GM12801 (cell line): ENCODE results near the gene CERS6.

Source experiments
- CTCF ChIP-seq: IDR thresholded peaks from one replicate; pipeline ENCODE4 v1.5.1; 2011; ENCODE audit warnings: control low read depth; ENCODE audit not compliant: insufficient read length; ENCODE audit errors: extremely low read depth

Gene CERS6

GRCh38 chr2:168448980-168449379, 7.1 kb upstream of the CERS6 start:
- TF ChIP-seq CTCF = no peak

- TF ChIP-seq CTCF = no peak
Observed at GRCh38 chr2:168449419-168449818, 6.7 kb upstream of the CERS6 start.

GRCh38 chr2:168450171-168450570, 5.9 kb upstream of the CERS6 start:
- TF ChIP-seq CTCF = no peak

GRCh38 chr2:168450732-168451131, 5.3 kb upstream of the CERS6 start:
- TF ChIP-seq CTCF = no peak

GRCh38 chr2:168452781-168453180, 3.3 kb upstream of the CERS6 start:
- TF ChIP-seq CTCF = no peak

GRCh38 chr2:168453404-168453803, 2.7 kb upstream of the CERS6 start:
- TF ChIP-seq CTCF = no peak

GRCh38 chr2:168454737-168455644, 1.1 kb upstream of the CERS6 start:
- TF ChIP-seq CTCF = no peak
